ENCODE results near the gene CNNM4.
A peak's percentile ranks its signal among the peaks of the same experiment; 100 is the strongest.

Gene CNNM4

GRCh38 chr2:96759548-96759947 is 1.2 kb upstream of the CNNM4 start:
- DNase-seq: no peak

GRCh38 chr2:96760986-96761832 is 507 bp downstream of the CNNM4 start:
- DNase-seq: peak in 1 of 6 experiments; percentile 49

DNA sequence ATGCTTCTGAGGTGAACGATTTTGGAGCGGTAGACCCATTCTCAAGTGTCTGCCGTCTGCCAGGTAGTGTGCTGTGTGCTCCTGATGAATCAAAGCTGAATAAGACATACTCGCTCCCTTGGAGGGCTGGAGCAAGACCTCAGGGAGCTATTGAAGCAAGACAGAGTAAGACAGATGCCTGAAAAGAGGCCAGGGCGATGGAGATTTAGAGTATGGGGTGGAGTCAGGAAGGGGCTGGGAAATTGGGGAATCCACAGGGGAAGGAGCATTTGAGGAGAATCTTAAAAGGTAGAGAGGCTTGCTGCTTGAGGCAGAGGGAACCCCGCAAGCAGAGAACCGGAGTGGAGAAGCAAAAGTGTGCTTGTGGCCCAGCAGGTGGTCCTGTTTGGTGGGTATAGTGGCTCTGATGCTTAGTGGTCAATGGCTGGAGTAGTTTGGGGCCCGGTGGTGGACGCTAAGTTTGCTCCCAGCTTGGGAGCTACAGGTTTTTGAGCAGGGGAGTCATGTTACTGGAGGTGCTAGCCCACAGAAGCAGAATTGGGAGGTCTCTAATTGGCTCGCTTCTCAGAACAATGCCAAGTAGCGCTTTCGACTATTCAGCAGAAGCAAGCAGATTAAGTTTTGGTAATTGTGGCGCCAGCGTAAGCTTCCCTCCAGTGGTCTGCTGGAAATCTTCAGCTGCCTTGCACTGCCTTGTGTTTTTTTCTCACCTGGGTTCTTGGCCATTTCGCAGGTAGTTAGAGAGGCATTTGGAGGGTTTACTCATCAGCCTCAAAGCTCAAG is 2.0 kb downstream of the CNNM4 start:
- peak in 1 of 6 experiments; percentile 29 for DNase-seq

- DNase-seq: peak in 3 of 6 experiments; percentile 16 to 27 (median 18)
Observed at GRCh38 chr2:96763511-96764252, 3.0 kb downstream of the CNNM4 start.

DNA sequence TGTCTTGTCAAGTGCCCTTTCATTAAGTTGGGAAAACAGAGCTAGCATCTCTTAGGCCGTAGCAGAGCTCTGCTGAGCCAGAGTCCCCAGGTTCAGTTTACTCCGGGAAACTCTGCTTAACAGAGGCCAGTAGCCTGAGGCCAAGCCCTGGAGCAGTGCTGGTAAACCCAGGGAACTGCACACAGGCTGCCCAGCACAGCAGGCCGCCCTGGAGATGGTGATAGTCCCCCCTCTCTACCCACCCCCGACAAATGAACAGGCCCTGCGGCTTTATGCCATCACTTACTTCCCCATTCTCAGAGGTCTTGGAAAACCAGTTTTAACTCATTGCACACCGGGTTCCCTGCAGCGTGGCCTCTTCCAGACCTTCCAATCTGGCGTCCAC is 3.5 kb downstream of the CNNM4 start:
- no peak for DNase-seq

GRCh38 chr2:96767135-96767871 is 6.6 kb downstream of the CNNM4 start:
- no peak for DNase-seq

GRCh38 chr2:96768083-96768561 is 7.4 kb downstream of the CNNM4 start:
- DNase-seq: no peak

DNA sequence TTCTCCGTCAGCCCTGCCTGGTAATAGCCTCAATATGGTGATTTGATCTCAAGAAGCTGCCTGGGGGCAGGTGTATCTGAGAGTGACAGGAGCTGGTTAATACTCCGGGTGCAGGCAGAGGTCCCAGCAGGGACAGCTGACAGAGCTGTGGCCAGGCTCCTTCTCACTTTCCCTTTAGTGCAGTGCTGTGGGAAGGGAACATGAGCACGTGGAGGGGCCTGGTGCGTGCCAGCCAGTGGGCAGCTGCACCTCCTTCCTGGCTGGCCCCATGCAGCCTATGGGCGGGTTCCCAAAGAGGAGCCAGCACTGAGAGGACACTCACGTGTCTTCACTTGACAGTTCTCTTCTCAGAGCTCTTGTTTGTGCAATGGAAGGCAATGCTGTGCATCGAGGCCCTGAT is 9.1 kb downstream of the CNNM4 start:
- no peak for DNase-seq

- no peak for DNase-seq
Observed at GRCh38 chr2:96770442-96771202, 9.9 kb downstream of the CNNM4 start.

- no peak for DNase-seq
Observed at GRCh38 chr2:96771796-96772618, 11.3 kb downstream of the CNNM4 start.

DNA sequence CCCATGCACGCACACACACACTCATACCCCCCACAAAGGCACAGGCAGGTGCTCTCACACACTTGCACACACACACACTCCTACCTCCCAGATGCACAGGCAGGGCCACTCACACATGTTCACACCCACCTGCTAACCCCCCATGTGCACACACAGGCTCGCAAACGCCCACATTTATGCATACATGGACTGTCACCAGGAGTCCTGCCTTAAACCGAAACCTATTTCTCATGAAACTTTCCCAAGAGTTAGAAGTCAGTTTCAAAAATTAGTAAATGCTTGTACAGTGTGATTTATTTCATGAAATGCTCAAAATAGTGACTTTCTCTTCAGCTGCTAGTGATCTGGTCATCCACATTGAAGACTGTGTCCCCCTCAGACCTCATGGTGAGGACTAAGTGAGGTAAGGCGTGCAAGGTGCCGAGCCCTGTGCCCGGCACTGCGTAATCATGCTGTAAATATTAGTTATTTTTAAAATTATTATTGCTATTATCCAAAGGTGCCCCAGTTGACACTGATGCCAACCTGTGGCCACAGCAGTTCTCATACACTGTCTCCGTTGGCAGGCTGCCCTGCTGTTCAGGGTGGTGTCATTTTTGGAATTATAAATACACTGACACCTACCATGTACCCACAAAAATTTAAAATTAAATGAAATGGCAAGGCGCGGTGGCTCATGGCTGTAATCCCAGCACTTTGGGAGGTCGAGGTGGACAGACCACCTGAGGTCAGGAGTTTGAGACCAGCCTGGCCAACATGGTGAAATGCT is 12.4 kb downstream of the CNNM4 start:
- no peak for DNase-seq

DNA sequence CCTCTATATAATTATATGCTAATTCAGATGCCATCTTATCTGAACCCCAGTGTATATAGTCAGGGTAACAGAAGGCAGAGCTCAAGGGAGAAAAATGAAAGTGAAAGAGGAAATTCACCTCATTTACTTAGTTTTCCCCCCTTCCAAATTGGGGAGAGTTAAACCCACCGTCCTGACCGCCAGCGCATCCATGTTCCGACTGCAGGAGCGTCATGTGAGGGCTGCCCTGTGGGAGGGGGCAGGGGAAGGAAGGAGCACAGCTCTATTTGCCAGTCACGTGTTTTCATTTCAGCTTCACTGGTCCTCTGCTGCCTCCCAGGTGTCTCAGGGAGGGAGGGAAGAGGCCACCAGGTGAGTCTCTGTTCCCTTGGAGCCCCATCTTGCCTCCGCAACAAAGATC is 13.2 kb downstream of the CNNM4 start:
- peak; percentile 19 to 53 (median 38) for DNase-seq

- no peak for DNase-seq
Observed at GRCh38 chr2:96775160-96775559, 14.5 kb downstream of the CNNM4 start.

- DNase-seq: no peak
Observed at GRCh38 chr2:96783388-96783787, 22.7 kb downstream of the CNNM4 start.

DNA sequence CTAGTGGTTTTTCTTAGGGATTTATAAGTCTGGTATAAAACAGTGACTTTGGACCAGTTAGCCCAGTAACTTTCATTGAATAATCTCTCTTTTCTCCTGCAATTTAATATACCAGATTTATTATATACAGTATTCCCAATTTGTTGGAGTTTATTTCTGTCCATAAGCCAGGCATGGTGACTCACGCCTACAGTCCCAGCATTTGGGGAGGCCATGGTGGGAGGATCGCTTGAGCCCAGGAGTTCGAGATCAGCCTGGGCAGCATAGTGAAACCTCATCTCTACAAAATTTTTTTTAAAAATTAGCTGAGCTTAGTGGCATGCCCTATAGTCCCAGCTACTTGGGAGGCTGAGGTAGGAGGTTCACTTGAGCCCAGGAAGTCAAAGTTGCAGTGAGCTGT is 26.7 kb downstream of the CNNM4 start:
- no peak for DNase-seq

DNA sequence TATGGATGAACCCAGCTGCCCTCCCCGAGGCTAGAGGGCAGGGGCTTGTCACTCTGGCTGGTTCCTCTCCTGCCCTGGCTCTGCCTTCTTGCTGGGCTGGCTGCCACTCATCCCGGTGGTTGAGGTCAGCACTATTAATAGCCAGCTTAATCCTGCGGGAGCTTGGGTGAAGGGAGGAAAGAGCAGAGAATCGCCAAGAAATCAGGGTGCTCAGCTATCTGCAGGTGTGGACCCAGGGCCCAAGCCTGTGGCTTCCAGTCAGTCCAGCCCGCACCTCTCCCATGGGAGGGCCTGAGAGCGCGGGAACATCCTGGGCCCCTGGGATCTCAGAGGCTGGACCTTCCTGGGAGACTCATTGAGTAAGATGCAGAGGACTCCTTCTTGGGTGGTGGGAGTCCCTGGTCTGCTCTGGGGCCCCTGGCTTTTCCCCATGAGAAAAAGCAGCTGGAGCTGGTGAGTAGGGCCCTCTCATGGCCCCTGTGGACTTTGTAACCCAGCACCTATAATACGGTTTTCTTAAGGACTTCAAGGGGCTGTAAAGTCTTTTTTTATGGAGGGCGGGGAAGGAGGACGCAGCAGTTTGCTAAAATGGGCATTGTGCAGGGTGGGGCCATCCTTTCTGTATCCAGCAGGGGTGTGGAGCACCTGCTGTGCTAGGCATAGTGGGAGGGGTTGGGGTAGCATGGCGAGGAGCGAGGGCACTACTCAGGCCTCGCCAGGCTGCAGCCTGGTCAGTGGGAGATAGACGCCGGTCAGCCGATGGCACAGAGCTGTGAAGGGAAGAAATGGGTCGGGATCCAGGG is 27.9 kb downstream of the CNNM4 start:
- DNase-seq: no peak

- no peak for DNase-seq
Observed at GRCh38 chr2:96789245-96789617, 28.5 kb downstream of the CNNM4 start.

- DNase-seq: no peak
Observed at GRCh38 chr2:96792772-96793749, 32.4 kb downstream of the CNNM4 start.

Measured in stimulated activated naive CD4-positive, alpha-beta T cell (primary cell).